Mucosa of gallbladder (tissue), 1 donor: ENCODE measurements around the gene CUL4A. TPM values are rescaled to one million over a fixed set of nuclear protein-coding genes. Genes with fewer than 3 reads are reported as not detected.
"Not testable (repeated sequence)": the region's sequence is repeated elsewhere in the genome, so short reads cannot be mapped to it uniquely, and the experiment has no call there.

Source experiments
- DNase-seq: peaks from one replicate; pipeline ENCODE4 v3.0.0-alpha.2; 2020; ENCODE audit warnings: low spot score
- total RNA-seq: library from RNA; stranded (reverse); gene quantifications from one replicate; pipeline ENCODE4 v1.2.1, GENCODE V29; 2021
- donor health status: DM: no; HTN: no; CAD: no.

The CUL4A gene
- total RNA-seq, 1 donor from 2014 or later = 55.4 TPM

- no peak for DNase-seq
These were observed 81.7 kb downstream of the CUL4A start for GRCh38 chr13:113291129-113291528.

DNA sequence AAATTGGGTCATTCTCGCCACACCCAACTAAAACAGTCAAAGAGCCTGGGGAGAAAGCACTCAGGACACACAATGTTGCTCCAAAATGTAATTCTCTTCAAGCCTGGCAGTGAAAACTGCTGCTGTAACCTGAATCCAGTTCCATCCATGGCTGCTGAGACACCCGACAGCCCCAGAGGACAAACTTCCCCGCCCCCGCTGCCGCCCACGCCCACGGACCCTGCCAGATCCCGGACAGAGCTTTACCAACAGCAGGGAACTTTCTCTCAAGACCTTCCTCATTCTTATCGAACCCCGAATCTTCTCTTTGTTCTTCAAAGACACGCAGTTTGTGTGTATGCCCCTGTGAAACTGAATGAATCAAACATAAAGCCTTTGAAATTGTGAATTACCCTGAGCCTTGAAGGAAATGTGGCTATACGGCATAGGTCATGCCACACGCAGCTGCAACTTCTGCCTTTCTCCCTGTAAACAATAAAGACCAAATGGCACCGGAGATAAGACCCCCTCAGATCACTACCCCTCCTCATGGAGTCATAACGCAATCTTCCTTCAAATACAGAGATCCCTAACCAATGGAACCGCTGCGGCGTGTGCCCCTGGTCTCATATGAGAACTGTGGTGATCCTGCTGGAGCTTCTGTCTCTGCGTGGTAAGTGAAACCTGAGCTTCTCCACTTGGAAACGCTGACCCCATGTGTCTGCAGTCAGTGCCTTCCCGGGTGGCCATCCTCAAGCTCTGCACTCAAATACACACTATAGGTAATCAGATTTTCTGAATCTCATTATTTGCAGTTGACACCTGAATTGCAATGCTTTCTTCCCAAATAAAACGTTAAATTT lies 82.8 kb downstream of the CUL4A start:
- no peak for DNase-seq

DNA sequence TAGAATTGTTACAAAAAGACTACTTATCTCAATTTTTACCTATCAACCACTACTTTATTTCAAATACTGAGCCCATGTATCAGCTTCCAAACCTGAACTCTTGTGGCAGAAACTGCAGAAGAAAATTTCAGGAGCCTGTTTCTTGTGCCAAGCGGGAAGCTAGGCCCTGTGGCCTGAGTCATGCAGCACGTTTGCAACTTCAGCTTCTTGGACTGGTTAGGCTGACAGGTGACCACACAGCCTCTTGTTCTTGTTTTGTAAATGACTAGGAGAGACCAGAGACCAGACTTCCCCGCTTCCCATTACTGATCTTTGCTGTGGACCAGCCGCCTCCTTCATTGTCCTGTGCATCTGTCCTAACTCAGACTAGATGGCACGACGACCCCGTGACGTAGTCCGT lies 84.3 kb downstream of the CUL4A start:
- DNase-seq = no peak

DNA sequence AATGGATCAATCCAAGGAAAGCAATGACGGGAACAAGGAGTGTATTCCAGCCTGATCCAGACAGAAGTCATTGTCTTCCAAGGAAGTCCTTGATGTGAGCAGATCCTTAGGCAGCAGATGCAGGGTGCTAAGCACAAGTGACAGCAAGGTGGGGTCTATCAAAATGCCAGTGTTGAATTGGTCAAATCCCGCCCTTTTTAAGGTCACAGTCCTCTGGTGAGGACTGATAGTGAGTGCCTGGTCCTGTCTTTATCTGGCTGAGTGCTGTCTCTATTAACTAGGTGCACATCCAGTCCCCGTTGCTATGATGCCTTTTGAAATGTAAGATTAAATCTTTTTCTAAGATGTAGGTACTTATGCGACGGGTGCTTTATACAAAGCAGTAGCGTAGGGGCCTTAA lies 86.4 kb downstream of the CUL4A start:
- no peak for DNase-seq

DNA sequence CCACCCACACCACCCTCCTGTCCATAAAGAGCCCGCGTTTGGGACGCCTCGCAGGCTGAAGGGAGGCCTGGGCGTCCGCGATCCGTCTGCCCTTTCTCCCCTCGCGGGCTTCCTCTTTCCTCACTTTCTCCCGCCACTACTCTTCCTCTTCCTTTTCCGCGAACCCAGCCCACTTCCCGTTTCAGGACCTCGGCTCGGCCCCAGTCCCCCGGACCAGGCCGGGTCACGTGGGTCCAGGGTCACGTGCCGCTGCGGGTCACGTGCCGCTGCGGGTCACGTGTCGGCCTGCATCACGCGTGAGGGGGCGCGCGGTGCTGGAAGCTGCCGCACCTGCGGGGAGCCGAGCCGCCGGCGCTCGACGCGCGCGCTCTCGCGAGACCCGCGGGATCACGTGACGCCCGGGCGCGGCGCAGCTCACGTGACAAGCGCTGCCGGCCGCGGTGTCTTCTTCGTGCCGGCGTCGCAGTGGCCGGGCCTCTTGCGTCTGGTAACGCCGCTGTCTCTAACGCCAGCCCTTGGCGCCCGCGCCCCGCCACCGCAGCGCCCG lies 87.5 kb downstream of the CUL4A start, which contains the start of gene LAMP1:
TSS of gene LAMP1 (plus strand) at position 417 of the 547 bp plus-strand sequence. CDS start 196 bp downstream, outside the sequence.
- peak; percentile 97 for DNase-seq

DNA sequence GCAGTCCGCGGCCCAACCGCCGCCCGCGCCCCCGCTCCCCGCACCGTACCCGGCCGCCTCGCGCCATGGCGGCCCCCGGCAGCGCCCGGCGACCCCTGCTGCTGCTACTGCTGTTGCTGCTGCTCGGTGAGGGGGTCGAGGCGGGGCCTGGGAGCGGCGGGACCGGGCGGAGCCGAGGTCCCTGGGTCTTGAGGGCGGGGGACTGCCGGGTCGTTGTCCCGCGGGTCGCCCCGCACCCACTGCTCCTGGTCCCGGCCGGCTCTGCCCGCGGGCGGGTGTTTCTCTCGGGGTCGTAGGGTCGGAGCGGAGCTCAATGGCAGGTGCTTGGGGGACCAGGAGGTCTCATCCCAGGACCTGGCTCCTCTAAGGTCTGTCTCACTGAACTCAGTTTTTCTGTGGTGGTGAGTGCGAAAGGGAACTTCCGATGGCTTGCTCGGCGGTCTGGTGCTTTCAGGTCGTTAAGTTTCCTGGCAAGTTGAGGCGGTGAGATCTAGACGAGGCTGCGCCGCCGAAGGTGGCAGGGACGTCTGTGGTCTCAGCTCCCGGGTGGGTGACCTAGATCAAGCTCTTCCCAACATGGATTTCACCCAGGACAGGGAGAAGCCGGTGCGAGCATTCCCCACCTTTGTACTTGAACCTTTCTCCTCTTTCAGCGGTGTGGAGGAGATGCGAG lies 88.1 kb downstream of the CUL4A start:
- DNase-seq = no peak

DNA sequence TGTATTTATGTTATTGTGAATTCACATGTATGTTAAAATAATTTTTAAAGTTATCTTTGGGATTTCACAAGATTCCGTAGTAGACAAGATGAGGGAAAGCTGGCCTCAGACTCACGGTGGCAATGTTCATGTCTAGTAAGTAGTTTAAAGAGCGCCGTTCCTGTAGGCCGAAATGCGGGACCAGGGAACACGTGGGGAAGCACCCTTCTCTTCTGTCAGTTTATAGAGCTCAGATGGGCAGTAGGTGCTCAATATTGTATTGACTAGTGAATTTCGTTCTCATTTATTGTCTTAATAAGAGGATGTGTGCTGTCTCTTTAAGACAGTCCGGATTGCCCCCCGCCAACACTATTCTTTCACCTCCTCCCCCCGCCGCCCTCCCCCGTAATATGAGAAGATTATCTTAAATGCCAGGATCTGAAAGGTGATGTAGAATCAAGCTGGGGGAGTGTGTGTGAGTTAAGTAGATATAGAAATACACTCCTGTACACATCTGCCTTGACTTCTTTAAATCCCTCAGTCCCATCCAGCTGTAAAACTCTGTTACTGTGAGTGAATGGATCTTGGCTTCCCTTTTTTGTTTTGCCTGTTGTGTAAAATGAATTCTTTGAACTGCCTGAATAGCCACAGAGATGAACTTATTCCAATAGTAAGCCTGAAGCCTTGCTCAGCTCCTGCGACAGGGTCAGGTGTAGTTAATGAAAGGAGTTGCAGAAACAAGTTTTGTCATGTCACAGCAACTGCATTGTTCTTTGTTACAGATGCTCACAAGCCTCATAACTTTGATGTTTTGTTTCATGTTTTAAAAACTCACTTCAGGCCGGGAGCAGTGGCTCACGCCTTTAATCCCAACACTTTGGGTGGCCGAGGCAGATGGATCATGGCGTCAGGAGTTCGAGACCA lies 88.9 kb downstream of the CUL4A start:
- DNase-seq = no peak

DNA sequence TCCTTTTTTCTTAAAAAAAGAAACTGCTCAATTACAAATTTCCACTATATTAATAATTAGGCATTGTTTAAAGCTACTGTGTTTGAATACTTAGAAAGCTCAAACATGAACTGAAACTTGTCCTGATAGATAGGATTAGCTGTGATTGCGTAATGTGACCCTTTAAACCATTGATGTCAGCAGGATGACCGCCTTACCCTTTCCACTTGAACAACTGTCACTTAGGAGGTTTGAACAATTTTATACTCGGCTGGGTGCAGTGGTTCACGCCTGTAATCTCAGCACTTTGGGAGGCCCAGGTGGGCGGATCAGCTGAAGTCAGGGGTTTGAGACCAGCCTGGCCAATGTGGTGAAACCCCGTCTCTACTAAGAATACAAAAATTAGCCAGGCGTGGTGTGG lies 90.5 kb downstream of the CUL4A start:
- no peak for DNase-seq

DNA sequence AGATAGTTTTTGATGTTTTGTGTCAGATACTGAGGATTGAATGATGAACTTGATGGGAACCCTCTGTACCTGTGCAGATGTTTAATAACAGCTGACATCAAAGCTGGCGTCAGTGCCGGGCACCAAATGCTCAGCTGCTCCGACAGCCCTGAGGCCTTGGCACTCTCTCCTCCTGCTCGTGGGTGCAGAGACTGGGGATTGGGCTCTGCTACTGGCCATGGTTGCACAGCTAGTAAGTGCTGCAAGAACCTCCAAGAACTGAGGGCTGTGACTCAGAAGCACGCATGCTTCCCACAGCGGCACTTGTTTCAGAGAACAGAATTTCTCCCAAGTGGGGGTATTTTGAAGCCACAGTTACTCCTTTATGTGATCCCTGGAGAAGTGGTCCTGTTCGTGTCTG lies 93.6 kb downstream of the CUL4A start:
- DNase-seq = no peak

DNA sequence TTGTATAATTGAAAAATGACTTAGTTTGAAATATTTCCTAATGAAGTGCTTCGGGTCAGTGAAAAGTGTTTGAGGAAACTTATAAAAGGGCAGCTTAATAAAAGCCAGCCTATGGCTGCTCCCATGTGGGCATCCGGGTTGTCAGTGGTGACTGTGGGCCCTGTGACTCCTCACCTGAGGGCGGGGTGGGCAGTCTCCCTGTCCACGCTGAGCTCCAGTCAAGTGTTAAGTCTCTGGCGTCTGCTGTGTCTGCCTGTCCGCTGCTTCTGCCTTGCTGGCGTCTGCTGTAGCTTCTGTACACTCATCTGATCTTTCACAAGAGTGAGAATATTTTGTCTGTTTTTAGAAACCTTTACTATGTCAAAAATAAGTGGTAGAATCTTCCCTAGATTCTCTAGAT lies 94.7 kb downstream of the CUL4A start:
- no peak for DNase-seq

- DNase-seq = no peak
These were observed 95.8 kb downstream of the CUL4A start for GRCh38 chr13:113305208-113305607.

DNA sequence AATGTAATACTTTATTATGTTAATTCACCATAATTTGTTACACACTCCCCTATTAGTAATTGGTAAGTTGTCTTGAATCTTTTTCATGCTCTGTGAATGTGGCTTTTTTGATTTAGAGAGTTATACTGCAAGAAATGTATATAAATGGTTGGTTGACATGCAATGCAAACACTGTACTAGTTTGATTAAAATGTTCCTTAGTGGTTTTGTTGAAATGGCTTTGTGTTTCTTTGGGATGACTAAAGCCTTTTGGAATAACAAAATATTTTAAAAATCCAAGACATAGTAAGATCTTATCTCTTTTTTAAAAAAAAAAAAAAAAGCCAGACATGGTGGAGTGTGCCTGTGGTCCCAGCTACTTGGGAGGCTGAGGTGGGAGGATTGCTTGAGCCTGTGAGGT lies 98.1 kb downstream of the CUL4A start:
- no peak for DNase-seq

- no peak for DNase-seq
These were observed 100.1 kb downstream of the CUL4A start for GRCh38 chr13:113309473-113309872.

- not testable (repeated sequence) for DNase-seq
These were observed 104.7 kb downstream of the CUL4A start for GRCh38 chr13:113314112-113314511.

DNA sequence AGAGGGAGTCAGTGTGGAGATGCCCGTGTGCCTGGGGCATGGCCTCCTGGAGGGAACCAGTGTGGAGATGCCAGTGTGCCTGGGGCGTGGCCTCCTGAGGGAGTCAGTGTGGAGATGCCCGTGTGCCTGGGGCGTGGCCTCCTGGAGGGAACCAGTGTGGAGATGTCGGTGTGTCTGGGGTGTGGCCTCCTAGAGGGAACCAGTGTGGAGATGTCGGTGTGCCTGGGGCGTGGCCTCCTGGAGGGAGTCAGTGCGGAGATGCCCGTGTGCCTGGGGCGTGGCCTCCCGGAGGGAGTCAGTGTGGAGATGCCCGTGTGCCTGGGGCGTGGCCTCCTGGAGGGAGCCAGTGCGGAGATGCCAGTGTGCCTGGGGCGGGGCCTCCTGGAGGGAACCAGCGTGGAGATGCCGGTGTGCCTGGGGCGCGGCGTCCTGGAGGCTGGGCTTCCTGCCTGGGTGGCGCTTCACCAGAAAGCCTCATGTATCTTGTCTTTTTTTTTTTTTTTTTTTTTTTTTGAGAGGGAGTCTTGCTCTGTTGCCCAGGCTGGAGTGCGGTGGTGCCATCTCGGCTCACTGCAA lies 105.6 kb downstream of the CUL4A start:
- not testable (repeated sequence) for DNase-seq

DNA sequence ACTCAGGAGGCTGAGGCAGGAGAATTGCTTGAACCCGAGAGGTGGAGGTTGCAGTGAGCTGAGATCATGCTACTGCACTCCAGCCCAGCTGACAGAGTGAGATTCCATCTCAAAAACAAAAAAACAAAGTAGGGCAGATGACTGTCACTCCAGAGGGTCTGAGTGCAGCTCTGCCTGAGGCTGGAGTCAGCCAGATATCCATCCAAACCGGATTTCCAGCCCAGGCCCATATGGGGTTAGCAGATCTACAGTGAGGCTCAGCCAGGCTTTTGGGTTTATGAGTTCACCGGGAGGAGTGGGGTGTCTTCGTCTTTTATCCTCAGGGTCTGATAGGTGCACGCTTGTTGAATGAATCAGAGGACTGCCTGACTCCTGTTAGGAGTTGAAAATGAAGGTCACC lies 106.6 kb downstream of the CUL4A start:
- DNase-seq = no peak

Other genes with a start within 250 kb of the CUL4A start
- gene MCF2L, start 240.4 kb upstream of the CUL4A start, total RNA-seq = 91.8 TPM
- gene F7, start 103.8 kb upstream of the CUL4A start, total RNA-seq = 0.26 TPM
- gene F10, start 86.8 kb upstream of the CUL4A start, total RNA-seq = 8.2 TPM
- gene PROZ, start 51.0 kb upstream of the CUL4A start, total RNA-seq = not detected
- gene PCID2, start 944 bp upstream of the CUL4A start, total RNA-seq = 35.0 TPM
- gene LAMP1, start 87.6 kb downstream of the CUL4A start, total RNA-seq = 306 TPM
- 33.3 TPM for gene GRTP1, start 154.5 kb downstream of the CUL4A start, total RNA-seq
- 4.7 TPM for gene ADPRHL1, start 243.9 kb downstream of the CUL4A start, total RNA-seq